Adrenal gland (tissue), 5 donors: Measurements from ENCODE around the gene HTR2C.

ENCODE experiments used
- CTCF ChIP-seq, 6 experiments: fragments of 450-650 bp in 4 of 6; fragments of 200-600 bp in 2 of 6; sonication (generic) in 1 of 6; IDR thresholded peaks; 1 replicate in 5 of 6; 2 replicates in 1 of 6; pipeline versions ENCODE4 v1.5.1 to v1.8.0; 2016 to 2021; ENCODE audit warnings: antibody characterized with exemption in 6 of 6, mild to moderate bottlenecking in 2 of 6, moderate library complexity in 1 of 6
- POLR2A ChIP-seq, 2 donors: fragments of 450-650 bp; IDR thresholded peaks; one replicate each; pipeline ENCODE4 v1.6.1; 2017; ENCODE audit warnings: antibody characterized with exemption in 2 of 2, mild to moderate bottlenecking in 2 of 2, moderate library complexity in 1 of 2
- donor health status: DM: no; HTN: no; CAD: no.

- TF ChIP-seq CTCF (IDR thresholded peaks at IDR 0.05), result no peak
- no peak for TF ChIP-seq POLR2A (IDR thresholded peaks at IDR 0.05)
Measured at GRCh38 chrX:114582264-114582632, 1.6 kb upstream of the HTR2C start.
